ENCODE measurements around the gene AP1M2.

AP1M2 gene

GRCh38 chr19:10587022-10587838 is at the start of gene AP1M2:
Gene AP1M2 (minus strand): TSS chr19:10587312. CDS start chr19:10587231, 81 bp downstream.
- no peak for DNase-seq

GRCh38 chr19:10636304-10636972 is 49.3 kb upstream of the AP1M2 start:
- DNase-seq, result no peak

- no peak for DNase-seq
Observed at GRCh38 chr19:10634963-10635362, 47.9 kb upstream of the AP1M2 start.

- no peak for DNase-seq
Observed at GRCh38 chr19:10634430-10634829, 47.3 kb upstream of the AP1M2 start.

- DNase-seq, result no peak
Observed at GRCh38 chr19:10631874-10632273, 44.8 kb upstream of the AP1M2 start.

- no peak for DNase-seq
Observed at GRCh38 chr19:10625762-10626138, 38.6 kb upstream of the AP1M2 start.

- DNase-seq, result peak; percentile 90
Observed at GRCh38 chr19:10625003-10625761, 38.1 kb upstream of the AP1M2 start, which contains the start of gene SLC44A2. Gene SLC44A2 (plus strand): TSS chr19:10625553. CDS start chr19:10625634, 81 bp downstream.

GRCh38 chr19:10624585-10624984 is 37.5 kb upstream of the AP1M2 start:
- no peak for DNase-seq

- DNase-seq, result no peak
Observed at GRCh38 chr19:10621966-10622365, 34.9 kb upstream of the AP1M2 start.

- no peak for DNase-seq
Observed at GRCh38 chr19:10620786-10621185, 33.7 kb upstream of the AP1M2 start.

- DNase-seq, result no peak
Observed at GRCh38 chr19:10618846-10619245, 31.7 kb upstream of the AP1M2 start.

GRCh38 chr19:10617409-10618121 is 30.5 kb upstream of the AP1M2 start:
- DNase-seq, result no peak

- no peak for DNase-seq
Observed at GRCh38 chr19:10615429-10616023, 28.4 kb upstream of the AP1M2 start.

GRCh38 chr19:10612499-10613119 is 25.5 kb upstream of the AP1M2 start:
- no peak for DNase-seq

GRCh38 chr19:10611907-10612306 is 24.8 kb upstream of the AP1M2 start:
- no peak for DNase-seq

- no peak for DNase-seq
Observed at GRCh38 chr19:10604460-10604980, 17.4 kb upstream of the AP1M2 start.

GRCh38 chr19:10603873-10604459 is 16.9 kb upstream of the AP1M2 start:
- peak; percentile 44 for DNase-seq

- DNase-seq, result peak; percentile 70
Observed at GRCh38 chr19:10603084-10603872, 16.2 kb upstream of the AP1M2 start.

GRCh38 chr19:10602330-10603083 is 15.4 kb upstream of the AP1M2 start:
- peak; percentile 86 for DNase-seq

- DNase-seq, result no peak
Observed at GRCh38 chr19:10601999-10602329, 14.9 kb upstream of the AP1M2 start.
